Non-pigmented ciliary epithelial cell (primary cell): ENCODE results near the gene RBM42.

ENCODE experiments used
- DNase-seq: peaks from one replicate; pipeline ENCODE4 v3.0.0-alpha.2; 2010; ENCODE audit warnings: low read depth

RBM42 gene

GRCh38 chr19:35620001-35620400, 8.8 kb upstream of the RBM42 start:
- DNase-seq: no peak

GRCh38 chr19:35621708-35622107, 7.1 kb upstream of the RBM42 start:
- DNase-seq: no peak

GRCh38 chr19:35622750-35623149, 6.1 kb upstream of the RBM42 start:
- no peak for DNase-seq

GRCh38 chr19:35623327-35624010, 5.4 kb upstream of the RBM42 start:
- no peak for DNase-seq

- no peak for DNase-seq
Measured at GRCh38 chr19:35628264-35628564, 622 bp upstream of the RBM42 start.

GRCh38 chr19:35629332-35629633, 447 bp downstream of the RBM42 start:
- no peak for DNase-seq

GRCh38 chr19:35633727-35634440, 5.0 kb downstream of the RBM42 start:
- no peak for DNase-seq

GRCh38 chr19:35636651-35637050, 7.8 kb downstream of the RBM42 start:
- DNase-seq: no peak

- no peak for DNase-seq
Measured at GRCh38 chr19:35637165-35637564, 8.3 kb downstream of the RBM42 start.

GRCh38 chr19:35639321-35639639, 10.4 kb downstream of the RBM42 start:
- DNase-seq: no peak

- DNase-seq: no peak
Measured at GRCh38 chr19:35639863-35640262, 11.0 kb downstream of the RBM42 start.

GRCh38 chr19:35641515-35642151, 12.8 kb downstream of the RBM42 start, which contains the start of gene ETV2:
TSS of gene ETV2 (plus strand) at chr19:35641745. CDS start at chr19:35642461, 716 bp downstream.
- DNase-seq: no peak

GRCh38 chr19:35642312-35642711, 13.5 kb downstream of the RBM42 start:
- no peak for DNase-seq

- no peak for DNase-seq
Measured at GRCh38 chr19:35642798-35643254, 14.0 kb downstream of the RBM42 start.

GRCh38 chr19:35643255-35644205, 14.7 kb downstream of the RBM42 start:
- no peak for DNase-seq

- DNase-seq: peak; percentile 68
Measured at GRCh38 chr19:35644206-35644986, 15.6 kb downstream of the RBM42 start.

- DNase-seq: no peak
Measured at GRCh38 chr19:35644987-35645679, 16.3 kb downstream of the RBM42 start.

GRCh38 chr19:35645680-35646511, 17.1 kb downstream of the RBM42 start:
- DNase-seq: no peak

- peak; percentile 91 for DNase-seq
Measured at GRCh38 chr19:35648017-35648961, 19.5 kb downstream of the RBM42 start, which contains the start of gene COX6B1. TSS of gene COX6B1 (plus strand) at chr19:35648323. CDS start at chr19:35651244, 2,921 bp downstream.
